HG03064 (cell line): ENCODE measurements around the gene ST6GALNAC3.

Experiments used
- ATAC-seq: cut with Tn5 transposase; IDR thresholded peaks from one replicate; pipeline ENCODE4 v1.9.1; 2021; ENCODE audit warnings: low read depth; ENCODE audit not compliant: unreplicated experiment

ST6GALNAC3 gene

DNA sequence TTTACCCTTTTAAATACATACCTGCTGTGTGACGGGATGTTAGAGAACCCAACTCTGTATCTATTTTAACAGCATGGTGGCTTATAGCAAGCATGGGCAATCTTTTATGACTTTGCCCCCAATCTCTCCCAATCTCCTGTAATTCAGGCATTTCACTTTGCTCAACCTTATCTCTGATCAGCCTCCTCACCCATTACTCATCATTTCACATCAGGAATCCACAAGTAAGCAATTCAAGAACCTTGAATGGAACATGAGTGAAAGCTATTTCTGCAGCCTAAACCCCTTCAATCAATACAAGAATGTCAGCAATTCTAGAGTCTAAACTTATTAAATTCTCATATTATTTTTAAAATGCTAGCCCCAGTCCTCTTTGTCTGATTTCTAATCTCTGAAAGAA is 199.8 kb downstream of the ST6GALNAC3 start:
- ATAC-seq: no peak

- no peak for ATAC-seq
Measured at GRCh38 chr1:76274718-76275117, 200.2 kb downstream of the ST6GALNAC3 start.

DNA sequence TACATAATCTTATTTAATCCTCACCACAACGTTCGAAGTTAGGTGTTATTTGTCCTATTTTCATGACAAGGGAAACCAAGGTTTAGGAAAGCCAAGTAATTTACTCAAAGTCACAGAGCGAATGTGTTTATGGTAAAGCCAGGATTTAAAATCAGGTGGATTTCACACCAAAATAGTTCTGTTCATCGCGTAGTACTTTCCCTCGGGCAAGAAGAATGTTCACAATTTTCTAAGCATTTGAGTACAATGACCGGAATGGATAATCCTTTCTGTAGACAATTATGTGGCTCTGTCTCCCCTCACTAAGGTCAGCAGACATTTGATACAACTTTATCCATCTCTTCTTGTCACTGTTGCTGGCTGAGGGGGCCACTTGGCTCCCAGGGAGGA is 204.2 kb downstream of the ST6GALNAC3 start:
- ATAC-seq: no peak

GRCh38 chr1:76279101-76279748 is 204.7 kb downstream of the ST6GALNAC3 start:
- no peak for ATAC-seq

DNA sequence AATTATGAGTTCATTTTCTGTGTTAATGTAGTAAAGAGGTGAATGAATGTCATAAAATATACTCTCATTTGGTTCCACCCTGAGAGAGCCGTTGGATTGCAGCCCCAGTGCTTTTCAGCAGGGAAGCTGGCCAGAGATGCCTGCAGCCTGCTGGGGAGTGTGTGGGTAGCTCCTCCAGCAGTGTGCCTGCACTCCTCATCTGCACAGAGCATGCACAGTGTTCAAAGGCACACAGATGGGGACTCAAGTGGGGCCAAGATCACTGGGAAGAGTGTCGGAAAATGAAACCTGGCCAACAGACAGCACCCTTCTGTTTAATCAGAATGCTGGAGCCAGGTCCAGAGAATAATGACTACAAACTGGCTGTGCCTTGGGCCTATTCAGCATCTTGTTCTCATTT is 206.8 kb downstream of the ST6GALNAC3 start:
- no peak for ATAC-seq

- ATAC-seq: no peak
Measured at GRCh38 chr1:76284842-76285241, 210.3 kb downstream of the ST6GALNAC3 start.

- no peak for ATAC-seq
Measured at GRCh38 chr1:76285578-76286135, 211.1 kb downstream of the ST6GALNAC3 start.

DNA sequence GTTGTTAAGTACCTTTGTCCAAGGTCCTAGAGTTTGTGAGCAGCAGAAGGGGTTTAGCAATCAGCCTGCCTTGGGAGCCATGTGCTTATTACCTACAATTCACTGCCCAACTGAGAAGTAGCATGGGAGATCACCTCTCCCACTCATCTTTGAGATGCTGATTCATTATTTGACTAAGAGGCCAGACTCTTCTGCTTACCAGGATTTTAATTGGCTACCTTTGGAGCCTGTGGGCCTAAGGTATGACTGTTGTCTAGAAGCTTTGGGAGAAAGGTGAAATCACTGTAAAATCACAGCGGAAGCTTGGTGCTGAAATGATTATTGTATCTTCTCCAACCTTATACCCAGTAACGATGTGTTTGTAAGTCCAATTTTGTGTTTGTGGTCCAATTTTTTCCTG is 213.4 kb downstream of the ST6GALNAC3 start:
- ATAC-seq: no peak

DNA sequence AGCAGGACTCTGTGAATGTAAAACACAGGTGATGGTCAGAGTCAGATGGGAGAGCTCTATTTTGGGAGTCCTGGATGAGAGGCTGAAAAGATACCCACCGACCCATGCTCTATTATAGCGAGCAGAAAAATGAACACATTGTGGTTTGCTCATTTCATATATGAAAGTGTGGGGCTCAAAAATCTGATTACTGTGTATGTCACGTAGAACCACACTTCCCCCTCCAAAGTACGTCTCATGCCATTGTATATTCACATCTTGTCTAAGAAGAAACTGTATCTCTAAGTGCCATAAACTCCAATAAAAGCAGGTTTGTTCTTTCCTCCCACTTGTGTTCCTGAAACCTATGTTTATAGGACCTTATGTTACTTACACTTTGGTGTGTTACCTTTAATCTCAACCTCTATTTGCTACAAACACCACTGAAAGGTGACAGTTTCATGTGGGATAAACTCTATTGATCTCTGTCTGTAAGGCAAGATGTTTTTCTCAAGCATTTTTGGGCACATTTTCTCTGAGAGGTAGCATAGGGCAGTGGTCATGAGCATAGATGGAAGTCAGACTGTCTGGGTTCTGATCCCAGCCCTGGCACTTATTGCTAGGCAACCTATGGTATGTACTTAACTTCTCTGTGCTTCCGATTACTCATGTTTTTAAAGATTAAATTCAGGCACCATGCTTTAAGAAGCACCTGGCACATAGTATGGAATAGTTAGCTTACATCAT is 214.4 kb downstream of the ST6GALNAC3 start:
- no peak for ATAC-seq

DNA sequence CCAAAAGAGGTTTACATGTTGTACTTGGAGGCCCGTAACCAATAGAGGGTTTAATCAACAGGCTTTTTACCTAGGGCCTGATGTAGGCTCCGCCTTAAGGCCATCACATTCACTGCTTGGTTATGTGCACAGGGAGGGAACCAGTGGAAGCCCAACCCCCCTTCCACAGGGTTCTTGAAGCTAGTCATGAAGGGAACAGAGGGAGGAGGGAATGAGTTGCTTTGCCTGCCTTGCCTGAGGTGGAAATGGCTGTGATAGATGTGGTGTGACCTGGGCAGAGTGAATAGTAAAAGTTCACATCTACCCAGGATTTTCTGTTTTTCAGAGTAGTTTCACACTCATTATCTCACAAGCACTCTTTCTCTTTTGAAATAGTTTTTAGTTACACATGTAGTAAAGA is 215.1 kb downstream of the ST6GALNAC3 start:
- no peak for ATAC-seq

DNA sequence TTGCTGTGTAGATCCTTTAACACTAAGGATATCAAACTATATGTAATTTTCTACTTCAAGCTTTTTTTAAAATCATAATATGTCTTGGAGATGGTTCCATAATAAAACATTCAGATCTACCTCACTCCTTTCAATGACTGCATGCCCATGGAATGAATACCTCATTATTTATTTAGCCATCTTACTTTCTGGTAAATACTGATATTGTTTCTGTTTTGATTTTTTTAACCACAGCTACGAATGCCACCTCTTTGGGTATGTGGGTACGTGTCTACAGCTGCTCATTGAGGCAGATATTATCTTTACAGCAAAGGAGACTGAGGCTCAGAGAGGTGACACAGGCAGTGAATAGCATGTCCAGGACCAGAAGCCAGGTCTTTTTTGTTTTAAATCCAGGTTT is 215.7 kb downstream of the ST6GALNAC3 start:
- ATAC-seq: no peak

DNA sequence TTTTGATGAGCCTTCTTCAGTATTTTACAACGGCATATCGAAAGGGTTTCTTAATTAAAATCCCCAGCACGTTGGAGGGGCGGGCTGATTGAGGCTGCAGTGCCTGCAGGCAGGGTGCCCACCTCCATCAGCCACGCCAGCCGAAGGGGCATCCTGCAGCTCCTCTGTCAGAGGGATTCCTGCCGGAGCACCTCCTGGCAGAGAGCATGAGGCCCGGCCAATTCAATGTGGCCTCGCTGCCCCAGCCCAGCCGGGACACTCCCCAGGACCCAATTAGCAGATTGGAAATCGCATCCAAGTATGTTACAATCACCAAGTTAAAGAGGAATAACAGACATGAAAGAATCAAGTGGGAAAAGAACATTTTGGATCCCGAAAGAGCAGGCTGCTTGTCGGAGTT is 216.6 kb downstream of the ST6GALNAC3 start:
- ATAC-seq: no peak

DNA sequence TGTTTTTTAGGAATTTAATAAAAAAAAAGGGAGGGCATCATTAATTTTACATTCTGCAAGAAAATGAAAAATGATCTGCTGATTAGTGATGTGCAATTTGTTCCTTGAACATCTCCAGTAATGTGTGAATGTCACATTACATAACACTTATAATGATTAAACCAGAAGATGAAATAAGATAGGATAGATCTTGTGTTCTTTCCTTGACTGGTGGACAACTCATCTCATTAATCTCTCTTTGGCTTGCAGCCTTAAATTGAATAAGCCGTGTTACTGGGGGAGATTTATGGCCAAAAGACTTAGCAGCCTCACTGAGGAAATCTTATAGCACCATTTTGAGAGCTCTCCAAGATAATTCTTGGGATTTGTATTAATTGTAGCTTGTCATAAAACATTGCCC is 217.2 kb downstream of the ST6GALNAC3 start:
- ATAC-seq: no peak

DNA sequence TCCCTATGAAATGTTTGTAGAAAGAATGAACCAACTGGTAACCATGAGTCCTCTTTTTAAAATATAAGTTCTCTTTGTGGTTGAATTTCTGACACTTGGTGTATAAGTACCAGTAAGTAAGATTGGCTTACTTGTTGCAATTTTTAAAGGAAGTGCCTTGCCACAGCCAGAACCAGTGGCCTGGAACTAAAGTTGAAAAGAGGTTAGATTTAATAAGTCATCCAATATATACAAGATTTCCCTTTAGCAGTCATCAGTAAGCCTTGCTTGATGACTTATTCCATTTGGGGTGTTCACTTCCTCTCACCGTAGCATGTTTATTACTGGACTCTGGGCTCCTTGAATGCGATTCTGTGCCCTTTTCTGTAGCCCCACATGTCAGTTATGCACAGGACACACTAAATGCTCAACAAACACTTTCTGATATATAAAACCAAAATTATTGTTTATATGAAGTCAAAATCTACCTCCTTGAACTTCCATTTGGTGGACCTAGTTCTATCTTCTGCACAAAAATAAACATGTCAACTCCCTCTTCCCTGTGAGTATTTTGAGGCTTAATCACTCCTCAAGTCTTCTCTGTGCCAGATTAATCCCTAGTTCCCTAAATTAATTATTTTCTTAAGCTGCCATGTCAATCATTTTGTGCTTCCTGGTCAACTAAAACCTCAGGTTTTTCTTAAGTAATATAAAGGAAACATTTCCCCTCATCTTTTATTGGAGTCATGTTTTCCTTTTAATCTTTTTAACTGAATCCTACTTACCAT is 218.1 kb downstream of the ST6GALNAC3 start:
- ATAC-seq: peak; percentile 74

DNA sequence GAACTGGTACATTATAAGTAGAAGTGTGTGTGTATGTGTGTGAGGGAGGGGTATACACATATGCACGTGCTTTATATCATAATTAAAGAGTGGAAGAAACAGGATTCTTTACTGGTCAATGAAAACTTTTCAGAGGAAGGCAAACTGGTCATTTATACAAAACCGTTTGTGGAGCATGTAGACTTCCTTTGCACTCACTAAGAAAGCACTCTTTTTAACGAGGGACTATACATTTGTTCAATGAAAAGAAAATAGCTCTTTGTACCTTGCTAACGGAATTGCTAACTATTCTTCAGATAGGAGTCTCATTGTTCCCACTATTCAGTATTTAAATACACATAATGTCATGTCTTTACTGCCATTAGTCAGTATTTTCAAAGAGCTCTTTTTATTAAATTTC is 219.3 kb downstream of the ST6GALNAC3 start:
- no peak for ATAC-seq

DNA sequence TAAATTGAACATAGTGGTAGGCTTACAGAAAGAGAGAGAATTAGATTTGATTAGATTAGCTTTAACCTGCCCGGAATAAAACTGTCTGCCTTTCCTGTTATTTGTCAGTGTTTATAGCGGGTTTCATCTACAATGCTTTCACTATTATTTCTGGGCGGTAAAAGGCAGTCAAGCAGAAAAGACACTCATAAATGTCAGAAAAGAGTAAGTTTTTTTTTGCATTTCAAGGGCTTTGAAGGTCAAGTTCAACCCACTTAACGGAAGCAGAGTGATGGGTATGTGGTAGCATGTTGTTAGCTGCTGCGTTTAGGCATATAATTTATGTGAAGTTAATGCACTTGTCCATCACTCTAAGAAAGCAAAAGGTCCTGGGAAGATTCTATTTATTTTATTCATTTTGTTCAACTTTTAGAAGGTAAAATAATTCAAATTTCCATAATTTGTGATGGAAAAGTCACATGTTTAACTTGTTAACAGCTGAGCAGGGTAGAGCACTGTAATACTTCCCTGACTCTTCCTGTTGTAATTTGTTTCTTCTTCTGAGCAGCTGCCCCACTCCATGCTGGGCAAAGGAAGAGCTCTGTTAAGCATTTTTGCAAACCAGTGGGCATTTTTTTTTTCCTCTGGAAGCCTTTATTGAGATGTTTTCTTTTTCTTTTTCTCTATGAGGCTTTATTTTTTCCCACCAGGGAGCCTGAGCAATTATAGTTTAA is 220.1 kb downstream of the ST6GALNAC3 start:
- peak; percentile 80 for ATAC-seq

DNA sequence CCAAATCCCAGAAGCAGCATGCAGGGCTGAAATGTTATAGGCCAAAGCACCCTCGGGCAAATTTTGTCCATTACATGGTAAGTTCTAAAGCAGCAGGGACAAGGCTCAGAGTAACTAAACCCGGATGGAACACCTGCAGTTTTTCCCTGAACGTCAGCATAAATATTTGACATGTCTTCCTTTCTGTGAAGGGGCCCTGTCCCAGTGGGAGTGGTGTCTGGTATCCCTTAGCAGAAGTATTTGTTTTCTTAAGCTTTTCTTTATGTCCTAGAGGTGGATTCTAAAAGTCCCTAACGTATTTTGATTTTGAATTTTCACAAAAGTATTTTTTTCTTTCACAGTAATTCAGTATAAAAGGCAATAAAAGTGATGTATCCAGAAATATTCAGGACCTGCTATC is 223.9 kb downstream of the ST6GALNAC3 start:
- no peak for ATAC-seq

DNA sequence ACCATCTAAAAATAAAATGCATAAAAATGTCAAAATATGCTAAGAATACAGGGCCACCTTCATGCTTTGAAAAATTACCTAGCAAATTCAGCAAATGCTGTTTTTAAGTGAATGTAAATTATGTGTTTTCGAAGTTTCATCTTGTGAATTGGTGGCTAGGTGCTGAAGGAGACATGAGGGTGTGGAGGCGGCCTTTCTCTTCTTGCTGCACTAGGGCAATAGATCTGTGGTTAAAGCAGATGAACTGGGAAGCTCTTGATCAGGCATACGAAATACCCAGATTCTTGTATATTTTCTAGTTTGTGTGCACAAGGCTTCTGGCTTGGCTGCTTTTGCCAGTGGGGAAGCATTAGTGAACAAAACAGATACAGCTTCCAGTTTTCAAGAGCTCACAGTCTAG is 224.5 kb downstream of the ST6GALNAC3 start:
- ATAC-seq: no peak

- no peak for ATAC-seq
Measured at GRCh38 chr1:76300556-76300955, 226.0 kb downstream of the ST6GALNAC3 start.

DNA sequence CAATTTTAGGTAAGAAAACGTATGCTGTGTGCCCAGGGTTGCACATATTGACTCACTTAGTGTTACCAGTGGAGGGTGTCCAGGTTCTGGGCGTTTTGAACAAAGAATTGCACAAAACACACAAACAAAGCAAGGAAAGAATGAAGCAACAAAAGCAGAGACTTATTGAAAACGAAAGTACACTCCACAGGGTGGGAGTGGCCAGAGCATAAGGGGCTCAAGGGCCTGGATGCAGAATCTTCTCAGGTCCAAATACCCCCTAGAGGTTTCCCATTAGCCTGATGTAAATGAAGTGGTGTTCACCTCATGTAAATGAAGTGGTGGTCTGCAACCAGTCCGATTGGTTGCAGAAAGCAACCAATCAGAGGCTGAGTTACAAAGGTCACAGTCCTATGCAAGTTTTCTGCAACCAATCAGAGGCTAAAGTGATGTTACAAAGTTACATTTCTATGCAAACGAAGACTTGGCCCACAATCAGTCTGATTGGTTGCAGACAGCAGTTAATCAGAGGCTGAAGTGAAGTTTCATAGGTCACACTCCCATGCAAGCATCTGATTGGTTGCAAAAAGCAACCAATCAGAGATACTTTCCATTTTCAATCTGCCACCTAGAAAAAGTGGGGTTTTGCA is 228.3 kb downstream of the ST6GALNAC3 start:
- ATAC-seq: no peak
